Hippocampal formation (tissue), 2 donors: Measurements from ENCODE around the gene MORN3.
"Not testable (repeated sequence)": the region's sequence is repeated elsewhere in the genome, so short reads cannot be mapped to it uniquely, and the experiment has no call there.

Experiments
- DNase-seq, 2 donors: peaks; one replicate each; lab custom pipeline; 2025; lab: John Stamatoyannopoulos, UW

The MORN3 gene, protein sequence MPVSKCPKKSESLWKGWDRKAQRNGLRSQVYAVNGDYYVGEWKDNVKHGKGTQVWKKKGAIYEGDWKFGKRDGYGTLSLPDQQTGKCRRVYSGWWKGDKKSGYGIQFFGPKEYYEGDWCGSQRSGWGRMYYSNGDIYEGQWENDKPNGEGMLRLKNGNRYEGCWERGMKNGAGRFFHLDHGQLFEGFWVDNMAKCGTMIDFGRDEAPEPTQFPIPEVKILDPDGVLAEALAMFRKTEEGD

DNA sequence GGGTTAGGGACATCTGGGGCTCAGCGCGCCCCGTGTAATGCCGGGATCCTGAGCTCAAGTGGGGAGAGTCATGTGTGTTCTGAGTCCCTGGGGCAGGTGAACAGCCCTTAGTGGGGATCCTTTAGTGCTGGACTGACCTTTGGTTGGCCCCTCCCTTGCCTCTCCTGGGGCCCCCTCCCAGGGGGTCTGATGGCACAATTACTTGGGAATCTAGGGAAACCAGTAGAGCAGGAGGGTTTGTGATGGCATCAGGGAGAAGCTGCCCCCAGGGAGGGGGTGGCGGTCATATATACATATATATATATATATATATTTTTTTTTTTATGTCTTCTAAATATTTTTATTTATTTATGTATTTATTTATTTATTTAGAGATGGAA, at the start of gene MORN3:
TSS of gene MORN3 (minus strand) at position 134 of the 380 bp plus-strand sequence. CDS start 171 bp downstream, outside the sequence.
- DNase-seq: no peak

DNA sequence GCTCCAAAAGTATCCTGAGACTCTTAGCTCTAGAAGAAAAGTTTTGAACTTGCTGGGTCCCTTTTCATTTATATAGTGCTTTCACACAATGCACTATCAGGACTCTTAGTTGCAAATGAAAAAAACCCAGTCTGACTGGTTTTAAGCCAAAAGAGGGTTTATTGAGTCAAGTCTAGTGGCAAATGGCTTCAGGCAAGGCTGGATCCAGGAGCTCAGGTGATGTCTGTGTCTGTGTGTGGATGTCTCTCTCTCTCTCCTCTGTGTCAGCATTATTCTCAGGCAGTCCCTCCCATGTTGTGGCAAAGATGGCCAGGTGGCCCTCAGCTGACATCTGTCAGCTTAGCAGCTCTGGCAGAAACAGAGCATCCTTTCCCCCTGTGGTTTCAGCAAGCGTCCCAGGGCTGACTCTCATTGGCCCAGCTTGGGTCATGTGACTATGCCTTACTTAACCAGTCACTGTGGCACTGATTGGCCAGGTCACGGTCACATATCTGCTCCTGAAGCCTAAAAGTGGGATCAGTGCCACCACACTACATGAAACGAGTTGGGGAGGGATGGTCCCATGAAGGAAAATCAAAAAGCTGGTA, 49.3 kb upstream of the MORN3 start:
- no peak for DNase-seq

DNA sequence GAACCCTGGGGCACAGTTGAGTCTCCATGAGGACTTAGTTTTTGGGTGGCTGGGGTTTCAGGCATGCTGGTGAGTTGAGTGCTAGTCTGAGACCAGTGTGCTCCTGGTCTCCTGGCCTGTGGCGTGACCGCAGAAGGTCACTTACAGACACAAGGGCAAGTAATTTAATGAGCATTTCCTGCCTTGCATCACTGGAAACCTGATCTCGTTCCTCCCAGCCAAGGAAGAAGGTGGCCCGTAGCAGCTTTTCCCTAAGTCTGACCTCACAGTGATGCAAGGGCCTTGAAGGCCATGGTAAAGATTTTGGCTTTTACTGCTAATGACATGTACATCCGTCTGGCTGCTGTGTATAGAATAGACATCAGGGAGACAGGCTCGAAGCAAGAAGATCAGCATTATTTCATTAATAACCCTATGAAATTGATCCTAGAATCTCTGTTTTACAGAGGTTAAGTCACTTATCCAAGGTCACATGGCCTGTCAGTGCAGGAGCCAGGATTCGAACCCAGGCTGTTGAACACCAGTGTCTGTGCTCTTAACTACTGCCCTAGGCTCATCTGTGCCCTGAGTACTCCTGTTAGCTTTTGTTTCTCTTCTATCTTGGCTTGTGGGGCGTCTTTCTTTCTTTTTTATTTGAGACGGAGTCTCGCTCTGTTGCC, 47.7 kb upstream of the MORN3 start:
- no peak for DNase-seq

DNA sequence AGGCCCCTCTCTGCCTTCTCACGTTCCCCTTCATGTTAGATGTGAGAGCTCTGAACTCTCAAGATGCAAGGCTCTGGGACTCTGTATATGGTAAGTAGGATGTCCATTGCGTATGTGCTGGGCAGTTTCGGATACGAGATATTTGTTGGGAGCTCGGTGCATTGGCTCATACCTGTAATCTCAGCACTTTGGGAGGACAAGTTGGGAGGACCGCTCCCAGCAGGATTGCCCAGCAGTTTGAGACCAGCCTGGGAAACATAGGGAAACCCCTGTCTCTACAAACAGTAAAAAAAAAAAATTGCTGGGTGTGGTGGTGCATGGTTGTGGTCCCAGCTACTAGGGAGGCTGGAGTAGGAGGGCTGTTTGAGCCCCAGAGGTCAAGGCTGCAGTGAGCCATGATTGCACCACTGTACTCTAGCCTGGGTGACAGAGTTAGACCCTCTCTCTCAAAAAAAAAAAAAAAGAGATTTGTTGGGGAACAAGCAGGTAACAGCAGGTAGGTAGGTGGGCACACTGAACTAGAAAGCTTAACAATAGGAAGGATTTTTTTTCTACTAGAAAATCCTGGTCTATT, 46.5 kb upstream of the MORN3 start:
- DNase-seq: no peak

DNA sequence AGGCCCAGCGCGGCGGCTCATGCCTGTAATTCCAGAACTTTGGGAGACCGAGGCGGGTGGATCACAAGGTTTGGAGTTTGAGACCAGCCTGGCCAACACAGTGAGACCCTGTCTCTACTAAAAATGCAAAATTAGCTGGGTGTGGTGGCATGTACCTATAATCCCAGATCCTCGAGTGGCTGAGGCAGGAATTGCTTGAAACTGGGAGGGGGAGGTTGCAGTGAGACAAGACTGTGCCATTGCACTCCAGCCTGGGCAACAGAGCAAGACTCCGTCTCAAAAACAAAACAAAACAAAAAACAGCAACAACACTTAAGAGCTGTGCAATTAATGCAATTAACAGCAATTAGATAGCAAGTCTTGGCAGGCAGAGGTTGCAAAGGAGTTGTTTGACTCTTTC, 45.6 kb upstream of the MORN3 start:
- DNase-seq: not testable (repeated sequence)

DNA sequence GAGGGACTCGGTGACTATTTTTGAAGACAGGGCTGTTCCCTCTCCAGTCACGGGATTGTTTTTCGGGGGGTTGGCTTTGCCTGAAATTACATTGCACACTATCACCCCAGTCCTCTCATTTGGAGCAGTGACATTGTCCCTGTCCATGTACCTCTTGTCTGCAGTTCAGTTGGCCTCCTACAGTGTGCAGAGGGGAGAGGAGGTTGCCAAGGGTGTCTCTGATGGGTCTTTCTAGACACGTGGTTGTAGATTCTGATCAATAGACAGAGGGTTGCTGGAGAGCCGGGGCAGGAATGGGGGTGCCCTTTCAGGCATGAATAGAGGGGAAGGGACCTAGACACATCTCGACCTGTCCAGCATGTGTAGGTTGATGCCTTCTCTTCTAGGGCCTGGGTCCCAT, 44.3 kb upstream of the MORN3 start:
- DNase-seq: no peak

DNA sequence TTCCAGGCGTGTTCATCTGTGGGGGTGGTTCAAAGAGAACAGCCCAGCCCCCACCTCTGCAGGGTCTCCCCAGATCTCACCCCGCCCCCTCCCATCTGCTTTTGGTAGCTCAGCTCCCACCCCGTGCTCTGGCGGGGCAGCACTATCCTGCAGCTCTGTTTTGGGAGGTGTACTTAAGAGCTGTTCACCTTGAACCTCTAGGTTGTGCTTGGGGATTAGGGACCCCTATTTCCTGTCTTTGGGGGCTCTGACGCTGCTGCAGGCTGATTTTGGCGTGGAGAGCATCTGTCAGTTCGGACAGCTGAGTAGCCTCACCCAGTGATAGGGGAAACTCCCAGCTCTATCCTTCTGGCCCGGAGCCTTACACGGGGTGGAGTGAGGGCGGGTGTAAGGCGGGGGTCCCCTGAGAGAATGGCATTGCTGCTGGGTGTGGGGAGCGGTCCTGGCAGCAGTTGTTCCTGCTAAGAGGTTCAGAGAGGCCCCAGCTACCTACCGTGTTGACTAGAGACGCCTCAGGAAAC, 43.9 kb upstream of the MORN3 start:
- DNase-seq: no peak

DNA sequence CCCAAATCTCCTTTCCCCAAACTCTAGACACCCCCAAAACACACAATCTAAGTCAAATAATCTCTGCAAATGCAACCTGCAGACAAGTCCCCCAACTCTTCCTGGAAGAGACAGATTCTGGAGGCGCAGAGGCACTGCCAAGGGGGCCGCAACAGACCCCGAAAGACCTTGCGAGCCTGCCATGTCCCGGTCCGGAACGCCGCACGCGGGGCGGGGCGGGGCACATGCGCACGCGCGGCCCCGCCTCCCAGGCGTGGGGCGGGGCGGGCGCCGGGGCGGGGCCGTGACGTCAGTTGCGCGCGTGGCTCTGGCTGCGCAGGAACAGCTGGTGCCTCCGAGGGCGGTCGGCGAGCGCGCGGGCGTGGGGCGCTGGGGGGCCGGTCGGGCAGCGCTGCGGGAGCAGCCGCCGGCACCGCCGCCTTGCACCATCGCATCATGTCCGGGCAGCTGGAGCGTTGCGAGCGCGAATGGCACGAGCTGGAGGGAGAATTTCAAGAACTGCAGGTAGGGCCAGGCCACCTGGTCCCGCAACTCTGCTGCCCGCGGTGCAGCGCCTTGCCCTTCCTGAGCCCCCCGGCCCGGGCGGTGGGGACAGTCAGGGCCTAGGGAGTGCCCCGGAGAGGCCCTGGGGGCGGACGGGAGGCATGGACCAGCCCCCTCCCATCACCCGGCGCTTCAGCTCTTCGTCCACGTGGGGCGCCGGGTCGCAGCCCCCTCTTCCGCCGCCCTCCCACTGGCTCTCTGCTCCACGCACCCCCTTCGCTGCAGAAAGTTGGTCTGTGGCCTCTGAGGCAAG, 43.2 kb upstream of the MORN3 start, which contains the start of gene TMEM120B:
TSS of gene TMEM120B (plus strand) at position 292 of the 796 bp plus-strand sequence. CDS start at position 436, 144 bp downstream.
- peak; percentile 50 to 83 for DNase-seq

DNA sequence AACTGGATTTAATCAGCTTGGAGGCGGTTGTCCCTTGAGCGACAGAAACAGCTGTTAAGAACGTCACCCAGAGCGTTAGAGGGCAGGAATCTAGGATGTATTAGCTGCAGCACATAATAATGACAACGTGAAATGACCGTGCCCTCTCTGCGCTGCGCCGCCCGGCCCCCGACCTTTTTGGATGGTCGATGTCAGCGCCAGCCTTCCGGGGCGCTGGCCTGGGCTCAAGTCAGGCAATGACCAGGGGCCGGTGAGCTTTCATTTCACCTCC, 42.7 kb upstream of the MORN3 start:
- DNase-seq: peak in 1 of 2 donors; percentile 46

DNA sequence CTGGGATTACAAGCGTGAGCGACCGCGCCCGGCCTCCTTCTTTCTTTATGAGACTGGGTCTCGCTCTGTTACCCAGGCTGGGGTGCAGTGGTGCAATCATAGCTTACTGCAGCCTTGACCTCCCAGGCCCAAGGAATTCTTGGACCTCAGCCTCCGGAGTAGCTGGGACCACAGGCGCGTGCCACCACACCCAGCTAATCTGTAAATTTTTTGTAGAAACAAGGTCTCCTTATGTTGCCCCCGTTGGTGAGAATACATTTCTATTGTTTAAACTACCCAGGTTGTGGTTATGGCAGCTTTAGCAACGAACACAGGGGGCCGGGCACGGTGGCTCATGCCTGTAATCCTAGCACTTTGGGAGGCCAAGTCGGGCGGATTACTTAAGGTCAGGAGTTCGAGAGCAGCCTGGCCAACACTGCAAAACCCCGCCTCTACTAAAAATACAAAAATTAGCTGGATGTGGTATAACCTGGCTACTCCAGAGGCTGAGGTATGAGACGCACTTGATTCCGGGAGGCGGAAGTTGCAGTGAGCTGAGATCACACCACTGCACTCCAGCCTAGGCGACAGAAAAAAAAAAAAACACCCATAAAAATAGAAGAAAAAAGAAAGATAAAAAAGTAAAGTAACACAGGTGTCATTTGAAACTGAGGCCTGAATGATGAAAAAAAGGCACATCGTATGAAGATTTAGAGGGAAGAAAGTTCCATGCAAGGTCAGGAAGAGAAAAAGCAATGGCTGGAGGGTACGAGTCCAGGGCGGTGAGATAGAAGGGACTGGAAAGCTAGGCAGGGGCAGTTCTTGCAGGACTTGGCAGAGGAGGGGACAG, 42.1 kb upstream of the MORN3 start:
- DNase-seq: no peak

DNA sequence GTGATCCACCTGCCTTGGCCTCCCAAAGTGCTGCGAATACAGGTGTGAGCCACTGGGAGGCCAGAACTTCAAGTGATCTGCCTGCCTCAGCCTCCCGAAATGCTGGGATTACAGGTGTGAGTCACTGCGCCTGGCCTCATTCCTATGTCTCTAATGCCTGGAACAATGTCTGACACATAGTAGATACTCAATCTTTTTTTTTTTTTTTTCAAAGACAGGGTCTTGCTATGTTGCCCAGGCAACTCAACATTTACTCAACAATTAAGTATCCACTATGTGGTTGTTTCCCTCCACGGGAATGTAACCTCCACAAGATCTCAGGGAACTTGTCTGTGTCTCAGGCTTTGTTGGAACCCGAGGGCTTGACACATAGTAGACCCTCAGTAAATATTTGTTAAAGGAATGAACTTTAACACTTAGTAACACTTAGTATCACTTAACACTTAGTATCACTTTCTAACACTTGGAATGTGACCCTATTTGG, 40.1 kb upstream of the MORN3 start:
- DNase-seq: no peak

DNA sequence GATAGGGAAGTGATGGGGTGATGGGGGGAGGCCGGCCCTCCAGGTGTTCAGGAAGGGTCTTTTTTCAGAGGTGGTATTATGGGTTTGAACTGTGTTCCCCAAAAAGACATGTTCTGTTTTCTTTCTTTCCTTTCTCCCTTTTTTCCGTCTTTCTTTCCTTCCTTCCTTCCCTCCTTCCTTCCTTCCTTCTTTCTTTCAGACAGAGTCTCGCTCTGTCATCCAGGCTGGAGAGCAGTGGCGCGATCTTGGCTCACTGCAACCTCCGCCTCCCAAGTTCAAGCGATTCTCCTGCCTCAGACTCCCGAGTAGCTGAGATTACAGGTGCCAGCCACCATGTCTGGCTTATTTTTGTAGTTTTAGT, 39.6 kb upstream of the MORN3 start:
- DNase-seq: not testable (repeated sequence)

DNA sequence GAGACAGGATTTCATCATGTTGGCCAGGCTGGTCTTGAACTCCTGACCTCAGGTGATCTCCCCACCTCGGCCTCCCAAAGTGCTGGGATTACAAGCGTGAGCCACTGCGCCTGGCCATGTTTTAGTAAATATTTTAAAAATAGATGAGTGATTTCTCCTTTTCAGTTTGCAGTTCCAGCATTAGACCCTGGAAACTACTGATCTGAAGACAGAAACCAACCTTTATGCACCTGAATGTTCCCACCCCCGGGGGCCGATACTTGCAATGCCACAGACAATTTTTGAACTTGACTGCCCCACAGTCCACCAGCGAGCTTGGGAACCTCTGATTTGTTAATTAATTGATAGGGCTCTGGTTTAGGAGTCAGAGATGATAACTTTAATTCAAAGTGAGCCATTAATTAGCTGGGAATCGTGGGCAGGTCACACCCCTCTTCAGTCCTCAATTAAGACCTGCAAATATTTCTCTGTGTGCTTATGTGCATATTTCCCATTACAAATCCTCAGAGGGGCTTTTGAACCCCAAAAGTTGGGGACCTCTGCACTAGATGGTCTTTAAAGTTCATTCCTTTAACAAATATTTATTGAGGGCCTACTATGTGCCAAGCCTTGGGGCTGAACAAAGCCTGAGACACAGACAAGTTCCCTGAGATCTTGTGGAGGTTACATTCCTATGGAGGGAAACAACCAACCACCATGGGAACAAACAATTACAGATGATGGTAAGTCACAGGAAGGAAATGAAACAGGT, 39.0 kb upstream of the MORN3 start:
- DNase-seq: no peak

DNA sequence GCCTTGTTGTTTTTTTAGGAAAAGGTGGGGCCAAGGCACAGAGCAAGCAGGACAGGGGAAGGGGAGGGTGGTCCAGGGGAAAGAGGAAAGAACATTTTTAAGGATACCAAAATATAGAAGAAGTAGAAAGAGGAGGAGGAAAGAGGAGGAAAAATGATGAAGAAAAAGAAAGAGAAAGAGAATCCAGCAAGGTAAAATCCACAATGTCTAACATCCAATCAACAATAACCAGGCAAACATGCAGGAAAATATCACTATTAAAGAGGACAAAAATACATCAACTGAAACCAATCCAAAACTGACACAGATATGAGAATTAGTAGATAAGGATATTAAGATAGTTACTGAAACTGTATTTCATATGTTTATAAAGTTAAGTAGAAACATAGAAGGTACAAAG, 36.1 kb upstream of the MORN3 start:
- no peak for DNase-seq

DNA sequence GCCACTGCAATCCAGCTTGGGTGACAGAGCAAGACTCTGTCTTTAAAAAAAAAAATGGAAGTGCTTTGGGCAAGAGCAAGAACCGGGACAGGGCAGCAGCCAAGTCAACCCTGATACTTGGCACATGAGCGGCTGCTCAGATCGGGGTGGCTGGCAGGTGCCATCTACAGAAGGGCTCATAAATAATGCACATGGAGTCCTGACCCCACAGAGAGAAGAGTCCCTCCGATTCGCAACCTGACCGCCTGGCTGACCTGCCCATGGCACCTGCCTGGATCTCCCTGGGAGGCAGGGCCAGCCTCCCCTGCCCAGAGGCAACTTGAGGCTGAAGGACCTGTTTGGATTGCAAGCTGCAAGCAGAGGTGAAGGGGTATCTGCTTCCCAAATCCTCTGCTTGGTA, 33.5 kb upstream of the MORN3 start:
- no peak for DNase-seq

DNA sequence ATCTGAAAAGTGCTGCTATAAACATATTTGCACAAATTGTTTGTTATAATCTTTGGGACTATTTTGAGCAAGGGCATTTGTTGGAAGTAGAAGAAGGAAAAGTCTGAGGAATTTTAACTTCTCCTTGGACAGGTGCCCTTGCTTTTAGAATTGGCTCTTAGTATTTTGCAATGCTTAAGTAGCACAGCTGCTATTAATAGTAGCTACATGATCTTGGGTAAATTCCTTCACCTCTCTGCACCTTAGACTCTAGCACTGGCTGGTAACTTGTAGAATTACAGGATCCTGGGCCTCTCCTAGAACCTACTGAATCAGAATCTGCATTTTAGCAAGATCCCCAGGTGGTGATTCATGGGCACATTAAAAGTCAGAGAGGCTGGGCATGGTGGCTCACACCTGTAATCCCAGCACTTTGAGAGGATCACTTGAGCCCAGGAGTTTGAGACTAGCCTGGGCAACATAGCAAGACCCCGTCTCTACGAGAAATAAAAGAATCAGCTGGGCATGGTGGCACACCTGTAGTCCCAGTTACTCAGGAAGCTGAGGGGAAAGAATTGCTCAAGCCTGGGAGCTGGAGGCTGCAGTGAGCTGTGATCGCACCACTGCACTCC, 32.3 kb upstream of the MORN3 start:
- no peak for DNase-seq

DNA sequence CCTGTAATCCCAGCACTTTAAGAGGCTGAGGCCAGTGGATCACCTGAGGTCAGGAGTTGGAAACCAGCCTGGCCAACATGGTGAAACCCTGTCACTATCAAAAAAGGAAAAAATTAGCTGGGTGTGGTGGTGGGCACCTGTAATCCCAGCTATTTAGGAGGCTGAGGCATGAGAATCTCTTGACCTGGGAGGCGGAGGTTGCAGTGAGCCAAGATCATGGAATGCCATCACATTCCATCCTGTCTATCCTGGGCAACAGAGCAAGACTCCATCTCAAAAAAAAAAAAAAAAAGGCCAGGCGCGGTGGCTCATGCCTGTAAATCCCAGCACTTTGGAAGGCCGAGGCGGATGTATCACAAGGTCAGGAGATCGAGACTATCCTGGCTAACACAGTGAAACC, 28.4 kb upstream of the MORN3 start:
- not testable (repeated sequence) for DNase-seq

DNA sequence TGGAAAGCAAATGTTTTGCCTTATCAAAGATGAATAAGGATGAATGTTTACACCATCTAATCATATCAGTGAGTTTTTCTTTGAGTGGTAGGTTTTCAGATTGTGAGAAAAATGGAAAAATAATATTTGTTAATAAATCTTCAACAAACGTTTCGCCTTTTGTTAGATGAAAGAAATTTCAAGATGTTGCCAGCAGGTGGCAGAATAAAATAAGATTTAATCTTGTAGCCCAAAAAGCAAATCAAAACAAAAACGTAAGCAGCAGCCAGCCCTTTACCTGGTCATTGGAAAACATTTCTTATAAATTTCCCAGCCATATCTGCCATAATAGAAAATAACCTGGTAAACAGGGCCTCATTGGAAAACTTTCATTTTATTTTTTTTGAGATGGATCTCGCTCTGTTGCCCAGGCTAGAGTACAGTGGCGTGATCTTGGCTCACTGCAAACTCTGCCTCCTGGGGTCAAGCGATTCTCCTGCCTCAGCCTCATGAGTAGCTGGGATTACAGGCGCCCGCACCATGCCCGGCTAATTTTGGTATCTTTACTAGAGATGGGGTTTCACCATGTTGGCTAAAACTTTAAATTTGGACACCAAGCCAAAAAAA, 27.7 kb upstream of the MORN3 start:
- peak in 1 of 2 donors; percentile 59 for DNase-seq

DNA sequence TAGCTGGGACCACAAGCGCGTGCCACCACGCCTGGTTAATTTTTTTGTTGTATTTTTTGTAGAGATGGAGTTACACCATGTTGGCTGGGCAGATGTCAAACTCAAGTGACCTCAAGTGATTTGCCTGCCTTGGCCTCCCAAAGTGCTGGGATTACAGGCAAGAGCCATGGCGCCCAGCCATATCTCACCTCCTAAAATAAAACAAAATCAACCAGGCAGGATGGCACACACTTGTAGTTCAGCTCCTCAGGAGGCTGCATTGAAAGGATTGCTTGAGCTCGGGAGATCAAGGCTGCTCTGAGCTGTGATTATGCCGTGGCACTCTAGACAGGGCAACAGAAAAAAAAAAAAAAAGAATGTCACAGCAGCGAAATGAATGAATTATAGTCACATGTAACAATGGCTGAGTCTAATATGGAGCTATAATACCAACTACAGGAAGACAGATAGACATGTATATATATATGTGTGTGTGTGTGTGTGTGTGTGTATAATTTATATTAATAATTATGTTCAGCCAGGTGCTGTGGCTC, 23.8 kb upstream of the MORN3 start:
- no peak for DNase-seq
